ENCODE results near the gene KCNAB1. TPM values are rescaled to one million over a fixed set of nuclear protein-coding genes. Genes with fewer than 3 reads are reported as not detected.

The KCNAB1 gene
- total RNA-seq, 1 donor from 2014 or later, result 2.1 TPM

- TF ChIP-seq CTCF (IDR thresholded peaks at IDR 0.05; ENCODE audit: unreplicated experiment), result no peak
- H3K27ac Mint-ChIP-seq, result no peak overlapping the region
- H3K4me1 Mint-ChIP-seq (ENCODE audit: low read depth), result no peaks in the 10 kb centered on the region
- no peak for DNase-seq (ENCODE audit: low spot score, unreplicated experiment)
- peaks cover 3% of the 10 kb centered on the region for H3K27me3 Mint-ChIP-seq
- H3K4me3 Mint-ChIP-seq (ENCODE audit: low read depth), result no peak overlapping the region
- H3K36me3 Mint-ChIP-seq (ENCODE audit: insufficient read depth), result no peaks in the 10 kb centered on the region
- H3K9me3 Mint-ChIP-seq (ENCODE audit: low read depth), result no peaks in the 10 kb centered on the region
Measured at GRCh38 chr3:156176048-156176447, 55.7 kb downstream of the KCNAB1 start.

- Mint-ChIP-seq H3K4me1 (ENCODE audit: low read depth) (no peaks in the 10 kb centered on the region), H3K27ac (no peak overlapping the region), H3K36me3 (ENCODE audit: insufficient read depth) (no peaks in the 10 kb centered on the region), H3K9me3 (ENCODE audit: low read depth) (no peaks in the 10 kb centered on the region), H3K4me3 (ENCODE audit: low read depth) (no peak overlapping the region), H3K27me3 (peaks cover 3% of the 10 kb centered on the region)
- no peak for DNase-seq (ENCODE audit: low spot score, unreplicated experiment)
- no peak for TF ChIP-seq CTCF (IDR thresholded peaks at IDR 0.05; ENCODE audit: unreplicated experiment)
Measured at GRCh38 chr3:156176629-156177210, 56.3 kb downstream of the KCNAB1 start.

- Mint-ChIP-seq H3K27me3 (peaks cover 7% of the 10 kb centered on the region), H3K27ac (no peak overlapping the region), H3K36me3 (ENCODE audit: insufficient read depth) (no peaks in the 10 kb centered on the region), H3K4me1 (ENCODE audit: low read depth) (no peaks in the 10 kb centered on the region), H3K9me3 (ENCODE audit: low read depth) (no peaks in the 10 kb centered on the region), H3K4me3 (ENCODE audit: low read depth) (no peak overlapping the region)
- no peak for DNase-seq (ENCODE audit: low spot score, unreplicated experiment)
- TF ChIP-seq CTCF (IDR thresholded peaks at IDR 0.05; ENCODE audit: unreplicated experiment), result no peak
Measured at GRCh38 chr3:156180077-156180476, 59.7 kb downstream of the KCNAB1 start.

DNA sequence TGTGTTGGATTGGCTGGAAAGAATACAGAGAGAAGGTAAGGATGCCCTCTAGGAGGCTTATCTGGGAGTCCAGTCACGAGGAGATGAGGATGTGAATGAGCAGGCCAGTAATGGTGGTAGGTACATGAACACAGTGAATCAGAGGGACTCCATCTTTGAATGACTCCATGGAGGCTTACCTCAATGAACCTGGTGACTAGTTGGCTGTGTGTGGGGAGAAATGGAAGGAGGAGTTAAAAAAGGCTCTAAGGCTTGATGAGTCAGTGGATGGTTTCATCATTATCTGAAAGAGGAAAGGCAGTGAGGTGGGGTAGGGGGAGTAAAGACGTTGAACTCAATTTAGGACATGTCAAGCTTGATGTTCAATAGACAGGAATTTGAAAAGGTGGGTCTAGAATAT is 61.1 kb downstream of the KCNAB1 start:
- no peak overlapping the region for H3K4me3 Mint-ChIP-seq (ENCODE audit: low read depth)

DNA sequence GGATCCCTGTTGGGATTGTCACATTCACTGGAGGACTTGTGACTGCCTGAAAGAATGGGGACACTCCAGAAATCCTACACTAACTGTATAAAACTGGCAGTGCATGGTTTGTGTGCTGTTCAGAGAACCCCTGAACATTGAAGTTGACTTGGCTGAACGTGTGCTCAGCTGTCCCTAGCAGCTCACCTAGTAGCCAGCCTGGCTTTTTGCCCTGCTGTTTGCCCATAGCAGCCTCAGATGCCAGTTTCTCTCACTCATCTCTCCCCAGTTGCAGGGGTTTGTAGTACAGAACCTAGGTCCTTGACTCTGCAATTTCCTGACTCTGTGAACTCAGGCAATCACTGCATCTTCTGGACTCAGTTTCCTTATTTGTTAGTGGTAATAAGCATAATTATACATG is 63.0 kb downstream of the KCNAB1 start:
- Mint-ChIP-seq H3K36me3 (ENCODE audit: insufficient read depth) (no peaks in the 10 kb centered on the region), H3K9me3 (ENCODE audit: low read depth) (no peaks in the 10 kb centered on the region), H3K4me1 (ENCODE audit: low read depth) (no peaks in the 10 kb centered on the region), H3K4me3 (ENCODE audit: low read depth) (no peak overlapping the region), H3K27me3 (peaks cover 14% of the 10 kb centered on the region), H3K27ac (no peak overlapping the region)
- TF ChIP-seq CTCF (IDR thresholded peaks at IDR 0.05; ENCODE audit: unreplicated experiment), result no peak
- DNase-seq (ENCODE audit: low spot score, unreplicated experiment), result no peak

More for the DNA sequence above, 61.1 kb downstream of the KCNAB1 start:
- no peak for TF ChIP-seq CTCF (IDR thresholded peaks at IDR 0.05; ENCODE audit: unreplicated experiment)
- DNase-seq (ENCODE audit: low spot score, unreplicated experiment), result no peak
- no peaks in the 10 kb centered on the region for H3K36me3 Mint-ChIP-seq (ENCODE audit: insufficient read depth)
- H3K9me3 Mint-ChIP-seq (ENCODE audit: low read depth), result no peaks in the 10 kb centered on the region
- peaks cover 13% of the 10 kb centered on the region for H3K27me3 Mint-ChIP-seq
- H3K27ac Mint-ChIP-seq, result no peak overlapping the region
- no peaks in the 10 kb centered on the region for H3K4me1 Mint-ChIP-seq (ENCODE audit: low read depth)

All from progenitor cell of endocrine pancreas (in vitro differentiated cells).